Keratinocyte (primary cell): ENCODE data around the gene CHCHD1.

Source experiments
- EZH2 ChIP-seq: IDR thresholded peaks from one replicate; pipeline ENCODE4 v1.6.1; 2012; ENCODE audit warnings: inconsistent platforms, mild to moderate bottlenecking, low read length, moderate library complexity
- TF ChIP-seq, protein P1 (sequence below), 3 experiments: IDR thresholded peaks in 1 of 3; conservative IDR thresholded peaks in 1 of 3; optimal IDR thresholded peaks in 1 of 3; 2 replicates in 2 of 3; 3 replicates in 1 of 3; pipeline versions ENCODE3 to v1.5.1; 2011; ENCODE audit warnings: low read length in 3 of 3, mild to moderate bottlenecking in 3 of 3, moderate library complexity in 2 of 3, control low read depth in 1 of 3, inconsistent platforms in 1 of 3; ENCODE audit not compliant: insufficient read depth in 2 of 3; ENCODE audit errors: extremely low read depth in 1 of 3

DNA sequence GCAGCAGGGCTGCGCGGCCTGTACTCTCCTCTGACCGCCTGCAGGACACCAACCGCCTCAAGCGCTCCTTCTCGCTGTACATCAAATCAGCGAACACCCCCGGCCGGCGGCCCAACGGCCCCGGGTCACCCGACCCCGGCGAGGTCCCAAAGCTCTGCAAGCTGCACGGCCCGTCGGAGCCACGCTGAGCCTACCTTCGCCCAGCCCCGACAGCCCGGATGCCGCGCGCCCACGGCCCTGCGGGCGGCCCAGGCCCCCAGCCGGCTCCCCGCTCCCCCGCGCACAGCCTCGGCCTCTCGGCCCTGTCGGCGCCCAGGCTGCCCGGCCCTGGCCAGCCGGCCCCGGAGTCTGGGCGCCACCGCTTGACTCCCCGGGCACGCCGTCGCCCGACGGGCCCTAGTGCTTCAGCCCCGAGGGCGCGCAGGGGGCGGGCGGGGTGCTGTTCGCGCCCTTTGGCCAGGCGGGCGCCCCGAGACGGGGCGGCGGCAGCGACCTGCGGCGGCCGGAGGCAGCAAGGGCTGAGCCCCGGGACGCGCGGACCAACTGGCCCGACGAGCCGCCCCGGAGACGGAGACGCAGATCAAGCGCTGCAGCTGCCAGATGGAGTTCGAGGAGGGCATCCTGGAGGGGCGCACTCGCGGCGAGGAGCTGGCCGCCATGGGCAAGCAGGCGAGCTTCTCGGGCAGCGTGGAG lies 48.8 kb upstream of the CHCHD1 start:
- TF ChIP-seq, protein P1, sequence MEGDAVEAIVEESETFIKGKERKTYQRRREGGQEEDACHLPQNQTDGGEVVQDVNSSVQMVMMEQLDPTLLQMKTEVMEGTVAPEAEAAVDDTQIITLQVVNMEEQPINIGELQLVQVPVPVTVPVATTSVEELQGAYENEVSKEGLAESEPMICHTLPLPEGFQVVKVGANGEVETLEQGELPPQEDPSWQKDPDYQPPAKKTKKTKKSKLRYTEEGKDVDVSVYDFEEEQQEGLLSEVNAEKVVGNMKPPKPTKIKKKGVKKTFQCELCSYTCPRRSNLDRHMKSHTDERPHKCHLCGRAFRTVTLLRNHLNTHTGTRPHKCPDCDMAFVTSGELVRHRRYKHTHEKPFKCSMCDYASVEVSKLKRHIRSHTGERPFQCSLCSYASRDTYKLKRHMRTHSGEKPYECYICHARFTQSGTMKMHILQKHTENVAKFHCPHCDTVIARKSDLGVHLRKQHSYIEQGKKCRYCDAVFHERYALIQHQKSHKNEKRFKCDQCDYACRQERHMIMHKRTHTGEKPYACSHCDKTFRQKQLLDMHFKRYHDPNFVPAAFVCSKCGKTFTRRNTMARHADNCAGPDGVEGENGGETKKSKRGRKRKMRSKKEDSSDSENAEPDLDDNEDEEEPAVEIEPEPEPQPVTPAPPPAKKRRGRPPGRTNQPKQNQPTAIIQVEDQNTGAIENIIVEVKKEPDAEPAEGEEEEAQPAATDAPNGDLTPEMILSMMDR (optimal IDR thresholded peaks at IDR 0.05 in 1 of 3, IDR thresholded peaks at IDR 0.05 in 1 of 3, conservative IDR thresholded peaks at IDR 0.05 in 1 of 3; ENCODE audit: extremely low read depth in 1 of 3, insufficient read depth in 2 of 3, low read length in 3 of 3) = no peak
- no peak for TF ChIP-seq EZH2
